Measurements from ENCODE around the gene GLUL. TPM values are rescaled to one million over a fixed set of nuclear protein-coding genes. Genes with fewer than 3 reads are reported as not detected.

Gene GLUL
- total RNA-seq, 1 experiment from 2014 or later, result 159 TPM

- no TSS peak for BruUV-seq (replicated peaks)
- H4K20me1 ChIP-seq (ENCODE audit: low read length), result peaks cover 31% of the 10 kb centered on the region
Measured at GRCh38 chr1:182387566-182387965, 4.0 kb downstream of the GLUL start.

GRCh38 chr1:182386980-182387379 lies 4.6 kb downstream of the GLUL start:
- DNase-seq, result no peak
- no peak overlapping the region for H3K27ac ChIP-seq (ENCODE audit: low read length)
- no peaks in the 10 kb centered on the region for H3K9me2 ChIP-seq (replicated peaks; ENCODE audit: low read length)
- no peaks in the 10 kb centered on the region for H3F3A ChIP-seq (ENCODE audit: low read length, unreplicated experiment)
- no peaks in the 10 kb centered on the region for H3K9me3 ChIP-seq (ENCODE audit: low read length)
- BruUV-seq (replicated peaks), result no TSS peak
- no peak for ATAC-seq
- H3K4me3 ChIP-seq (ENCODE audit: low read length), result no peak overlapping the region
- no peak overlapping the region for H3K4me2 ChIP-seq (ENCODE audit: low read length)
- H4K20me1 ChIP-seq (ENCODE audit: low read length), result peaks cover 31% of the 10 kb centered on the region
- intact Hi-C loops (cut with micrococcal nuclease), result no loop called here
- no peaks in the 10 kb centered on the region for H3K27me3 ChIP-seq (ENCODE audit: low read length)
- H3K79me2 ChIP-seq (ENCODE audit: low read length), result peaks cover 41% of the 10 kb centered on the region
- H3K4me1 ChIP-seq (ENCODE audit: insufficient read depth, low read length), result peaks cover 9% of the 10 kb centered on the region
- ChIA-PET POLR2A (ENCODE audit: unreplicated experiment) (no interaction called here), CTCF (no interaction called here)
- H3K36me3 ChIP-seq (ENCODE audit: low read depth, low read length), result peaks cover 46% of the 10 kb centered on the region
- no peak overlapping the region for H3K9ac ChIP-seq (ENCODE audit: low read length)
- H2AFZ ChIP-seq (ENCODE audit: low read length), result no peak overlapping the region
- TF ChIP-seq EZH2phosphoT487 (IDR thresholded peaks at IDR 0.05; ENCODE audit: borderline replicate concordance, low read length), result no peak
- no peak for TF ChIP-seq CTCF (conservative IDR thresholded peaks at IDR 0.05; ENCODE audit: low read depth, low read length)

More at GRCh38 chr1:182387566-182387965, 4.0 kb downstream of the GLUL start:
- H3K27me3 ChIP-seq (ENCODE audit: low read length), result no peaks in the 10 kb centered on the region
- H3K36me3 ChIP-seq (ENCODE audit: low read depth, low read length), result peaks cover 46% of the 10 kb centered on the region
- intact Hi-C loops (cut with micrococcal nuclease), result no loop called here
- H3K4me2 ChIP-seq (ENCODE audit: low read length), result no peak overlapping the region
- H2AFZ ChIP-seq (ENCODE audit: low read length), result no peak overlapping the region
- H3K4me1 ChIP-seq (ENCODE audit: insufficient read depth, low read length), result peaks cover 12% of the 10 kb centered on the region
- ATAC-seq (no peak), DNase-seq (no peak)
- H3F3A ChIP-seq (ENCODE audit: low read length, unreplicated experiment), result no peaks in the 10 kb centered on the region
- no peak overlapping the region for H3K27ac ChIP-seq (ENCODE audit: low read length)
- H3K9me3 ChIP-seq (ENCODE audit: low read length), result no peaks in the 10 kb centered on the region
- POLR2A ChIA-PET (ENCODE audit: unreplicated experiment), result no interaction called here
- no peaks in the 10 kb centered on the region for H3K9me2 ChIP-seq (replicated peaks; ENCODE audit: low read length)
- CTCF ChIA-PET, result no interaction called here
- no peak for TF ChIP-seq CTCF (conservative IDR thresholded peaks at IDR 0.05; ENCODE audit: low read depth, low read length)
- TF ChIP-seq EZH2phosphoT487 (IDR thresholded peaks at IDR 0.05; ENCODE audit: borderline replicate concordance, low read length), result no peak
- no peak for TF ChIP-seq EZH2 (IDR thresholded peaks at IDR 0.05; ENCODE audit: low read length, unreplicated experiment)
- peaks cover 41% of the 10 kb centered on the region for H3K79me2 ChIP-seq (ENCODE audit: low read length)
- H3K4me3 ChIP-seq (ENCODE audit: low read length), result no peak overlapping the region
- H3K9ac ChIP-seq (ENCODE audit: low read length), result no peak overlapping the region

- peaks cover 9% of the 10 kb centered on the region for H3K4me1 ChIP-seq (ENCODE audit: insufficient read depth, low read length)
- DNase-seq, result no peak
- H3K4me2 ChIP-seq (ENCODE audit: low read length), result no peak overlapping the region
- H3F3A ChIP-seq (ENCODE audit: low read length, unreplicated experiment), result no peaks in the 10 kb centered on the region
- H2AFZ ChIP-seq (ENCODE audit: low read length), result no peak overlapping the region
- H3K79me2 ChIP-seq (ENCODE audit: low read length), result peaks cover 38% of the 10 kb centered on the region
- TF ChIP-seq CTCF (conservative IDR thresholded peaks at IDR 0.05; ENCODE audit: low read depth, low read length) (no peak), EZH2 (IDR thresholded peaks at IDR 0.05; ENCODE audit: low read length, unreplicated experiment) (no peak)
- peaks cover 46% of the 10 kb centered on the region for H3K36me3 ChIP-seq (ENCODE audit: low read depth, low read length)
- CTCF ChIA-PET, result no interaction called here
- H3K27me3 ChIP-seq (ENCODE audit: low read length), result no peaks in the 10 kb centered on the region
- H3K9ac ChIP-seq (ENCODE audit: low read length), result no peak overlapping the region
- no peak overlapping the region for H3K4me3 ChIP-seq (ENCODE audit: low read length)
- POLR2A ChIA-PET (ENCODE audit: unreplicated experiment), result no interaction called here
- no TSS peak for BruUV-seq (replicated peaks)
- H3K9me3 ChIP-seq (ENCODE audit: low read length), result no peaks in the 10 kb centered on the region
- peaks cover 31% of the 10 kb centered on the region for H4K20me1 ChIP-seq (ENCODE audit: low read length)
- no peak overlapping the region for H3K27ac ChIP-seq (ENCODE audit: low read length)
- intact Hi-C loops (cut with micrococcal nuclease), result no loop called here
- no peaks in the 10 kb centered on the region for H3K9me2 ChIP-seq (replicated peaks; ENCODE audit: low read length)
- ATAC-seq, result no peak
Measured at GRCh38 chr1:182385885-182386853, 5.4 kb downstream of the GLUL start.
